ENCODE results near the gene PRSS21. TPM values are rescaled to one million over a fixed set of nuclear protein-coding genes. Genes with fewer than 3 reads are reported as not detected.
A peak's percentile ranks its signal among the peaks of the same experiment; 100 is the strongest.

Gene PRSS21
- total RNA-seq, 2 experiments from 2014 or later = not detected

- CTCF ChIA-PET = no interaction called here
- peak in 2 of 14 experiments; percentile 14 to 15 for DNase-seq
These were observed 33.3 kb upstream of the PRSS21 start for GRCh38 chr16:2783581-2784357.

DNA sequence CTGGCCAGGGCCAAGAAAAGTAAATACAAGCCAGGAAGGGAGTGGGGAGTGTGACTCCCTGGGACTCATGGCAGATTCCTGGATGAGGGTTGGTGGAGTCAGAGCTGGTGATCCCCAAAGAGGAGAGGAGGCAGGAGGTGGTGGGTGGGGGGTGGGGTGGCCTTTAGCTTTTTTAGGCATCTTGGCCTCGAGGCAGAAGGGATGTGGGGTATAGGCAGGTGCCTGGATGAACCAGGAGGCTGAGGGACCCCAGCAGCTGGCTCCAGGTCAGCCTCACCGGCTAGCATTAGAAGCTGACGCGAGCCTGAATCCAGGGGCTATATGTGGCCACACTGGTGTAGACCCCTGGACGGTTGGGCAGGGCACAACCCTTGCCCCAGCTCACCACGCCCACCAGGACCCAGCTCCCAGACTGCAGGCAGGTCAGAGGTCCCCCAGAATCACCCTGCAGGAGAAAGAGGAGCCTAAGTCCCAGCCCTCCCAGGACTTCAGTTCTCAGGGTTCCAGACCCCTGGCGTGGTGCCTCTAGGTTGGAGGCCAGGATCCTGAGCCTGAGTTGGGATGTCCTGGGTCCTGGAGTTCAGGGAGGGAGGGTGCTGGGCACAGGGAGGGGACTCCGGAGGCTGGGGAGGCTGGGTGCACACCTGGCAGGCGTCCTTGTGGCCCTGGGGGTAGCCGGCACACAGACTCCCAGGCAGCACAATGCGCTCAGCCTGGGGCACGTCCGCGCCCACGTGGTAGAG lies 32.5 kb upstream of the PRSS21 start:
- TF ChIP-seq, protein P1, sequence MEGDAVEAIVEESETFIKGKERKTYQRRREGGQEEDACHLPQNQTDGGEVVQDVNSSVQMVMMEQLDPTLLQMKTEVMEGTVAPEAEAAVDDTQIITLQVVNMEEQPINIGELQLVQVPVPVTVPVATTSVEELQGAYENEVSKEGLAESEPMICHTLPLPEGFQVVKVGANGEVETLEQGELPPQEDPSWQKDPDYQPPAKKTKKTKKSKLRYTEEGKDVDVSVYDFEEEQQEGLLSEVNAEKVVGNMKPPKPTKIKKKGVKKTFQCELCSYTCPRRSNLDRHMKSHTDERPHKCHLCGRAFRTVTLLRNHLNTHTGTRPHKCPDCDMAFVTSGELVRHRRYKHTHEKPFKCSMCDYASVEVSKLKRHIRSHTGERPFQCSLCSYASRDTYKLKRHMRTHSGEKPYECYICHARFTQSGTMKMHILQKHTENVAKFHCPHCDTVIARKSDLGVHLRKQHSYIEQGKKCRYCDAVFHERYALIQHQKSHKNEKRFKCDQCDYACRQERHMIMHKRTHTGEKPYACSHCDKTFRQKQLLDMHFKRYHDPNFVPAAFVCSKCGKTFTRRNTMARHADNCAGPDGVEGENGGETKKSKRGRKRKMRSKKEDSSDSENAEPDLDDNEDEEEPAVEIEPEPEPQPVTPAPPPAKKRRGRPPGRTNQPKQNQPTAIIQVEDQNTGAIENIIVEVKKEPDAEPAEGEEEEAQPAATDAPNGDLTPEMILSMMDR (IDR thresholded peaks at IDR 0.05) = no peak

More at GRCh38 chr16:2783581-2784357, 33.3 kb upstream of the PRSS21 start:
- ATAC-seq (ENCODE audit: poor library complexity) = no peak
- no peak overlapping the region for H3K4me3 ChIP-seq (ENCODE audit: low read length)
- peaks cover 0 to 8% of the 10 kb centered on the region in 2 experiments for H3K27me3 ChIP-seq (ENCODE audit: control insufficient read depth in 1 of 2, insufficient read depth in 2 of 2, low read length in 2 of 2)
- no peaks in the 10 kb centered on the region for H3K36me3 ChIP-seq (ENCODE audit: insufficient read depth, low read length)
- H3K4me3 Mint-ChIP-seq = peak overlapping the region; percentile 45
- H3K9me3 Mint-ChIP-seq = no peaks in the 10 kb centered on the region
- intact Hi-C loops (cut with DNase I, micrococcal nuclease) = no loop called here
- TF ChIP-seq, protein P1 (IDR thresholded peaks at IDR 0.05) = no peak
- peaks cover 7% of the 10 kb centered on the region for H3K27me3 Mint-ChIP-seq
- POLR2A ChIA-PET = interaction anchor here (3.6 kb wide), 1 partner anchor 30 kb away, joined by 16 read pairs; the partner anchor contains the start of gene SRRM2
- no peaks in the 10 kb centered on the region for H3K36me3 Mint-ChIP-seq (ENCODE audit: low read depth)
- H3K4me1 ChIP-seq (ENCODE audit: insufficient read depth, low read length) = peaks cover 33% of the 10 kb centered on the region
- peaks cover 7% of the 10 kb centered on the region for H3K4me1 Mint-ChIP-seq (ENCODE audit: low read depth)
- H3K9me3 ChIP-seq (ENCODE audit: control insufficient read depth in 1 of 2, insufficient read depth in 1 of 2, low read length in 2 of 2) = no peaks in the 10 kb centered on the region
- H3K27ac Mint-ChIP-seq = no peak overlapping the region
- H3K27ac ChIP-seq (ENCODE audit: low read depth in 1 of 2, low read length in 2 of 2) = no peak overlapping the region

DNA sequence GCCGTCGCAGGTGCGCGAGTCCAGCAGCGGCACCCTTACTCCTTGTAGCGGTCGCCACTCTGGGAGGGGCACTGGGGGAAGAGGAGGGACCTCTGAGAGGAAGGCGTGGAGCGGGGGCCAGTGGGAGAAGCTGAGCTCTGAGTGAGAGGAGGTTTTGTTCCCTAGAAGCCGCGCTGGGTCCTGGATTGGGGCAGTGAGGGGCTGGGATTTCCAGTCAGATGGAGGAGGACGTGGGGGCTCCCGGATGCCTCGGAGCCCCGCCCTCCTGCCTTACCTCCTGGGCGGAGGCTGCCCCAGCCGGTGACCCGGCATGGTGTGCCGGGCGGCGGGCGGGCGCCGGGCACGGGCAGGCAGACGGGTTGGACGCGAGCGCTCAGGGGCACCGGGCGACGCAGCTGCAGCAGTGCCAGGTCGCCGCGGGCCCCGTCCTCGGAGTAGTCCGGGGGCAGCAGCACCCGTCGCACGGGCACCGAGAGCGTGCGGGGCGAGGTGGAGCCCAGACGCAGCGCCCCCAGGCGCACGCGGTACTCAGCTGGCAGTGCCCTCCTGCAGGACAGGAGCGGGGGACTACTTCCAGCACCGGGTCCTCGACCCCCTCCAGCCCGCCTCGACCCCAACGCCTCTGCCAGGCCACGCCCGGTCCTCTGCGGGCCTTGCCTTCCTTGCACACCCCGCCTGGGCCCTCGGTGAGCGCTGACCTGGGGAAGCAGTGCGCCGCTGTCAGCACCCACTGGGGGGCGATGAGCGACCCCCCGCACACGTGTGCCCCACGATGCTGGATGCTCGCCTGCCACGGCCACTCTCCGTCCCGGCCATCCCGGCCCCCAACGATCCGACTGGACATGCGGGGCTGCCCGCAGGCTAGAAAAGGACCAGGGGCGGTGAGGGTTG lies 31.7 kb upstream of the PRSS21 start:
- H3K36me3 Mint-ChIP-seq (ENCODE audit: low read depth) = no peaks in the 10 kb centered on the region
- peaks cover 4% of the 10 kb centered on the region for H3K4me1 Mint-ChIP-seq (ENCODE audit: low read depth)
- peak overlapping the region; percentile 68 for H3K27ac Mint-ChIP-seq
- H3K4me3 Mint-ChIP-seq = peak overlapping the region; percentile 93
- peak in 9 of 14 experiments; percentile 19 to 67 (median 35) for DNase-seq
- Histone ChIP-seq H3K36me3 (ENCODE audit: insufficient read depth, low read length) (no peaks in the 10 kb centered on the region), H3K27ac (ENCODE audit: low read depth in 1 of 2, low read length in 2 of 2) (no peak overlapping the region), H3K27me3 (ENCODE audit: control insufficient read depth in 1 of 2, insufficient read depth in 2 of 2, low read length in 2 of 2) (peaks cover 5 to 16% of the 10 kb centered on the region in 2 experiments), H3K4me3 (ENCODE audit: low read length) (peak overlapping the region; percentile 60), H3K9me3 (ENCODE audit: control insufficient read depth in 1 of 2, insufficient read depth in 1 of 2, low read length in 2 of 2) (no peaks in the 10 kb centered on the region), H3K4me1 (ENCODE audit: insufficient read depth, low read length) (peaks cover 24% of the 10 kb centered on the region)
- TF ChIP-seq, protein P1 (IDR thresholded peaks at IDR 0.05) = peak; percentile 47
- intact Hi-C loops (cut with DNase I, micrococcal nuclease) = no loop called here
- H3K9me3 Mint-ChIP-seq = no peaks in the 10 kb centered on the region
- H3K27me3 Mint-ChIP-seq = peaks cover 16% of the 10 kb centered on the region
- ATAC-seq (ENCODE audit: poor library complexity) = peak; percentile 71
- CTCF ChIA-PET = no interaction called here
- POLR2A ChIA-PET = interaction anchor here (0.9 to 3.6 kb wide), 2 partner anchors 32 to 98 kb away, joined by 3 to 16 read pairs; partner anchors contain the start of genes FLYWCH2 and SRRM2

More for the DNA sequence above, 32.5 kb upstream of the PRSS21 start:
- peak overlapping the region; percentile 93 for H3K4me3 Mint-ChIP-seq
- H3K9me3 ChIP-seq (ENCODE audit: control insufficient read depth in 1 of 2, insufficient read depth in 1 of 2, low read length in 2 of 2) = no peaks in the 10 kb centered on the region
- H3K36me3 Mint-ChIP-seq (ENCODE audit: low read depth) = no peaks in the 10 kb centered on the region
- H3K4me1 ChIP-seq (ENCODE audit: insufficient read depth, low read length) = peaks cover 25% of the 10 kb centered on the region
- ChIA-PET CTCF (no interaction called here), POLR2A (interaction anchor here (0.9 to 3.6 kb wide), 2 partner anchors 31 to 98 kb away, joined by 3 to 16 read pairs; partner anchors contain the start of genes FLYWCH2 and SRRM2)
- ATAC-seq (ENCODE audit: poor library complexity) (no peak), DNase-seq (peak in 1 of 14 experiments; percentile 46)
- intact Hi-C loops (cut with DNase I, micrococcal nuclease) = no loop called here
- H3K36me3 ChIP-seq (ENCODE audit: insufficient read depth, low read length) = no peaks in the 10 kb centered on the region
- H3K4me1 Mint-ChIP-seq (ENCODE audit: low read depth) = peaks cover 4% of the 10 kb centered on the region
- peaks cover 10% of the 10 kb centered on the region for H3K27me3 Mint-ChIP-seq
- peak overlapping the region; percentile 60 for H3K4me3 ChIP-seq (ENCODE audit: low read length)
- no peak overlapping the region for H3K27ac ChIP-seq (ENCODE audit: low read depth in 1 of 2, low read length in 2 of 2)
- peak overlapping the region; percentile 68 for H3K27ac Mint-ChIP-seq
- H3K9me3 Mint-ChIP-seq = no peaks in the 10 kb centered on the region
- H3K27me3 ChIP-seq (ENCODE audit: control insufficient read depth in 1 of 2, insufficient read depth in 2 of 2, low read length in 2 of 2) = peaks cover 3 to 10% of the 10 kb centered on the region in 2 experiments
